ENCODE measurements around the gene GSK3B. TPM values are rescaled to one million over a fixed set of nuclear protein-coding genes. Genes with fewer than 3 reads are reported as not detected.
A peak's percentile ranks its signal among the peaks of the same experiment; 100 is the strongest.

Gene GSK3B
- total and polyA plus RNA-seq, 2 donors = 14.6 to 57.9 TPM

- Histone ChIP-seq H3K4me3 (ENCODE audit: low read depth, low read length) (no peak overlapping the region), H3K36me3 (ENCODE audit: insufficient read depth) (no peaks in the 10 kb centered on the region), H3K27ac (ENCODE audit: low read depth) (no peak overlapping the region), H3K4me1 (ENCODE audit: insufficient read depth) (no peaks in the 10 kb centered on the region)
- no peak for DNase-seq (ENCODE audit: extremely low spot score)
- WGBS = 79% methylated on average over 8 of the region's 8 CpGs
Measured at GRCh38 chr3:120113128-120114116, 19.2 kb upstream of the GSK3B start.

GRCh38 chr3:120111898-120112297 lies 17.7 kb upstream of the GSK3B start:
- Histone ChIP-seq H3K4me3 (ENCODE audit: low read depth, low read length) (no peak overlapping the region), H3K36me3 (ENCODE audit: insufficient read depth) (no peaks in the 10 kb centered on the region), H3K4me1 (ENCODE audit: insufficient read depth) (no peaks in the 10 kb centered on the region), H3K27ac (ENCODE audit: low read depth) (no peak overlapping the region)
- no peak for DNase-seq (ENCODE audit: extremely low spot score)
- WGBS = 84% methylated on average over 1 of the region's 1 CpG

DNA sequence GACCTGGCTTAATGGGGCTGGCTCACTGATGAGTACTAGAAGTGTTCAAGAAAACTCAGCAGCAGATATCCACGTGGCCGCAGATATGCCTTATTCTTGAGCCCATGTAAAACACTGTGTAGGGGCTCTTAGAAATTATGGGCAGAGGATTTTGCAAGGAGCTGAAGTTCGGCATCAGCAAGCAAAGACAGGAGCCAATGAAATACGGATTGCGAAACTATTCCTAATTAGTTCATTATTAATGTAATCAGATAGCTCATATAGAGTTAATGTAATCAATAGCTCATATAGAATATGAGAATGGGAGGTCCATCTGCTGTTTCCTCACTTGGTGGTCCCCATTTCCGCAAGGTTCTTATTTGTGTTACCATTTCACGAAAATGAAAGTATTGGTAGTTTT lies 9.0 kb upstream of the GSK3B start:
- DNase-seq (ENCODE audit: extremely low spot score) = no peak
- Histone ChIP-seq H3K4me1 (ENCODE audit: insufficient read depth) (no peaks in the 10 kb centered on the region), H3K4me3 (ENCODE audit: low read depth, low read length) (no peak overlapping the region), H3K27ac (ENCODE audit: low read depth) (no peak overlapping the region), H3K36me3 (ENCODE audit: insufficient read depth) (no peaks in the 10 kb centered on the region)
- WGBS = 84% methylated on average over 7 of the region's 7 CpGs

GRCh38 chr3:120102674-120103073 lies 8.4 kb upstream of the GSK3B start:
- Histone ChIP-seq H3K4me3 (ENCODE audit: low read depth, low read length) (no peak overlapping the region), H3K27ac (ENCODE audit: low read depth) (no peak overlapping the region), H3K4me1 (ENCODE audit: insufficient read depth) (no peaks in the 10 kb centered on the region), H3K36me3 (ENCODE audit: insufficient read depth) (no peaks in the 10 kb centered on the region)
- WGBS = 86% methylated on average over 3 of the region's 3 CpGs
- DNase-seq (ENCODE audit: extremely low spot score) = no peak

DNA sequence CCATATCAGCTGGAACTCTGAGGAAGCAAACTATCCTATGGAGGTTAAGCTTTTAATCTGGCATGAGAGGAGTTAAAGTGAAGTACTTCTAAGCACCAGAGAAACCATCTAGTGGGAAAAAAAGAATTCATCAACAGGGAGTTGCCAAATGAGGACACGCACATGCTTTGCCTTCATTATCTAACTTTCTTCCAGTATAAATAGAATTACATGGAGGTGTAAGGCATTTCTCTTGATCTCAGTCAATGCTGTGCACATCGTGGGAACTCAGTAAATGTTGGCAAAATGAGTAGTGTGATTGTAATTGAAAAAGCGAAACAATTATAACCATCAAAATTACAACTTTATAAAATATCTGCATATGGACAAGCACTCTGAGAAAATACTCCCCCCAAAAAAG lies 8.0 kb upstream of the GSK3B start:
- DNase-seq (ENCODE audit: extremely low spot score) = no peak
- H3K36me3 ChIP-seq (ENCODE audit: insufficient read depth) = no peaks in the 10 kb centered on the region
- no peak overlapping the region for H3K4me3 ChIP-seq (ENCODE audit: low read depth, low read length)
- H3K27ac ChIP-seq (ENCODE audit: low read depth) = no peak overlapping the region
- 67% methylated on average over 3 of the region's 3 CpGs for WGBS
- no peaks in the 10 kb centered on the region for H3K4me1 ChIP-seq (ENCODE audit: insufficient read depth)

DNA sequence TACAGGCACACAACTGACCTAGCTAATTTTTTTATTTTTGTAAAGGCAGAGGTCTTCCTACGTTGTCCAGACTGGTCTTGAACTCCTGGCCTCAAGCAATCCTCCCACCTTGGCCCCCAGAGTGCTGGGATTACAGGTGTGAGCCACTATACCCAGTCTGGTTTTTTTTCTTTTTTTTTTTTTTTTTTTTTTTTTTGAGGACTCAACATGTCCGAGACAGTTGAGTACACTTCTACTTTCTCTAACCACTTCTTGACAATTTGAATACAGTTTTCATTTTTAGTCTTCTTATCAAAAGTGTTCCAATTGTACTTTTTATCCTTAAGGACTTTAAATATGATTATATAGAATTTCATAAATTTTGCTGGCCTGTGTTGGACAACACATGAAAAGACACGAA lies 7.4 kb upstream of the GSK3B start:
- Histone ChIP-seq H3K27ac (ENCODE audit: low read depth) (no peak overlapping the region), H3K36me3 (ENCODE audit: insufficient read depth) (no peaks in the 10 kb centered on the region), H3K4me1 (ENCODE audit: insufficient read depth) (no peaks in the 10 kb centered on the region), H3K4me3 (ENCODE audit: low read depth, low read length) (no peak overlapping the region)
- 80% methylated on average over 3 of the region's 3 CpGs for WGBS
- DNase-seq (ENCODE audit: extremely low spot score) = no peak

- H3K27ac ChIP-seq (ENCODE audit: low read depth) = no peak overlapping the region
- H3K4me3 ChIP-seq (ENCODE audit: low read depth, low read length) = no peak overlapping the region
- H3K4me1 ChIP-seq (ENCODE audit: insufficient read depth) = no peaks in the 10 kb centered on the region
- no peaks in the 10 kb centered on the region for H3K36me3 ChIP-seq (ENCODE audit: insufficient read depth)
- WGBS = 96% methylated on average over 1 of the region's 1 CpG
- no peak for DNase-seq (ENCODE audit: extremely low spot score)
Measured at GRCh38 chr3:120100711-120101110, 6.5 kb upstream of the GSK3B start.

DNA sequence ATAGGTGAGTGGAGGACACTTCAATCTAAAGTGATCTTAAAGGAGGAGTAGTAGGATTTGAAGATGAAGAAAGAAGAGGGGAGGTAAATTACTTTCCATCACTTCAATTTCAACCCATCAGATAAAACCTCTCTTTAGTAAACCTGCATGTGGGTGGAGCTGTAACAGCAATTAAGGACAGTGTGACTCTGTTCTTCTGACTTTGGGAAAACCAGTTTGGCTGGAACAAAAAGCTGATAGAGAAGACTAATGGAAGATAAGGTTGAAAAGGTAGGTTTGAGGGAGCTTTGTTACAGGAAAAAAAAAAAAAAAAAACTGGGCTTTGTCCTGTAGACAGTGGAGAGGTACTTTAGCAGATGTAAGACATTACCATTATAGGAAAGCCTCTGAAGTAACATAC lies 4.5 kb upstream of the GSK3B start:
- no peak for DNase-seq (ENCODE audit: extremely low spot score)
- H3K4me3 ChIP-seq (ENCODE audit: low read depth, low read length) = no peak overlapping the region
- no peaks in the 10 kb centered on the region for H3K4me1 ChIP-seq (ENCODE audit: insufficient read depth)

DNA sequence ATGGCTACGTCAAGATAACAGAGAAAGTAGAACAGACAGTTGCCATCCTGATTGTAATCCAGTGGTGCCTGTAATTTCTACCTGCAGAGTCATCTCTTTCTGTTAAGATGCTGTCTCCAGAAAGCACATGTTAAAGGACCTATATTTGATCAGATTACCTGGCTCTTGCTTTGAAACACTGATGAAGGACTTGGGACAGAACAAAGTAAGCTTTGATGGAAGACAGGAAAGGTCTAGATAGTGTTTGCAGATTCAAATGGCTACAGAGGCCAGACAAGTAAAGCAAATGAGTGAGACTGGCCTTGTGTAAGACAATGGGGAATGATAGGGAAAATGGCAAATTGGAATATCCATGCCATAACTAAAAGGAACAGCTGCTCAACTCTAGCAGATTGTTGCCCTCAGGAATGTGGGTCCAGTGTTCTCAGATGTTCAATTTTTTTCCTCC lies 1.8 kb upstream of the GSK3B start:
- H3K4me1 ChIP-seq (ENCODE audit: insufficient read depth) = no peaks in the 10 kb centered on the region
- 0% methylated on average over 1 of the region's 1 CpG for WGBS
- no peaks in the 10 kb centered on the region for H3K36me3 ChIP-seq (ENCODE audit: insufficient read depth)
- peak overlapping the region; percentile 76 for H3K4me3 ChIP-seq (ENCODE audit: low read depth, low read length)
- H3K27ac ChIP-seq (ENCODE audit: low read depth) = peak overlapping the region; percentile 99
- no peak for DNase-seq (ENCODE audit: extremely low spot score)

More for the DNA sequence above, 4.5 kb upstream of the GSK3B start:
- no peak overlapping the region for H3K27ac ChIP-seq (ENCODE audit: low read depth)
- no peaks in the 10 kb centered on the region for H3K36me3 ChIP-seq (ENCODE audit: insufficient read depth)

- H3K27ac ChIP-seq (ENCODE audit: low read depth) = peak overlapping the region; percentile 99
- under 1% methylated on average over 58 of the region's 58 CpGs for WGBS
- peak; percentile 86 for DNase-seq (ENCODE audit: extremely low spot score)
- no peaks in the 10 kb centered on the region for H3K36me3 ChIP-seq (ENCODE audit: insufficient read depth)
- peak overlapping the region; percentile 76 for H3K4me3 ChIP-seq (ENCODE audit: low read depth, low read length)
- no peaks in the 10 kb centered on the region for H3K4me1 ChIP-seq (ENCODE audit: insufficient read depth)
Measured at GRCh38 chr3:120095226-120095978, 1.2 kb upstream of the GSK3B start.

GRCh38 chr3:120094776-120095225 lies 554 bp upstream of the GSK3B start:
- Histone ChIP-seq H3K36me3 (ENCODE audit: insufficient read depth) (no peaks in the 10 kb centered on the region), H3K4me1 (ENCODE audit: insufficient read depth) (no peaks in the 10 kb centered on the region), H3K27ac (ENCODE audit: low read depth) (peak overlapping the region; percentile 99), H3K4me3 (ENCODE audit: low read depth, low read length) (peak overlapping the region; percentile 76)
- peak; percentile 100 for DNase-seq (ENCODE audit: extremely low spot score)
- WGBS = under 1% methylated on average over 31 of the region's 31 CpGs

- whole genome bisulfite sequencing = under 1% methylated on average over 22 of the region's 22 CpGs
- H3K36me3 ChIP-seq (ENCODE audit: insufficient read depth) = no peaks in the 10 kb centered on the region
- H3K4me3 ChIP-seq (ENCODE audit: low read depth, low read length) = peak overlapping the region; percentile 77
- H3K4me1 ChIP-seq (ENCODE audit: insufficient read depth) = no peaks in the 10 kb centered on the region
- DNase-seq (ENCODE audit: extremely low spot score) = peak; percentile 69
- peak overlapping the region; percentile 89 for H3K27ac ChIP-seq (ENCODE audit: low read depth)
Measured at GRCh38 chr3:120093119-120093910, 932 bp downstream of the GSK3B start.

- H3K4me3 ChIP-seq (ENCODE audit: low read depth, low read length) = peak overlapping the region; percentile 77
- DNase-seq (ENCODE audit: extremely low spot score) = no peak
- no peaks in the 10 kb centered on the region for H3K36me3 ChIP-seq (ENCODE audit: insufficient read depth)
- WGBS = 0% methylated on average over 1 of the region's 1 CpG
- H3K27ac ChIP-seq (ENCODE audit: low read depth) = no peak overlapping the region
- H3K4me1 ChIP-seq (ENCODE audit: insufficient read depth) = no peaks in the 10 kb centered on the region
Measured at GRCh38 chr3:120092474-120092873, 1.8 kb downstream of the GSK3B start.
